BE2C (cell line): Measurements from ENCODE around the gene PI3. TPM values are rescaled to one million over a fixed set of nuclear protein-coding genes. Genes with fewer than 3 reads are reported as not detected.
"Not testable (repeated sequence)": the region's sequence is repeated elsewhere in the genome, so short reads cannot be mapped to it uniquely, and the experiment has no call there.

Experiments used
- DNase-seq: peaks from one replicate; pipeline ENCODE4 v3.0.0-alpha.2; 2020
- H3K27me3 ChIP-seq: fragments of 250-450 bp; sonication (Bioruptor Pico); 2 replicates; pipeline ENCODE4 v1.5.1; 2020; ENCODE audit warnings: mild to moderate bottlenecking
- H3K36me3 ChIP-seq: fragments of 250-450 bp; sonication (Bioruptor Pico); 2 replicates; pipeline ENCODE4 v1.5.1; 2020; ENCODE audit warnings: mild to moderate bottlenecking
- H3K4me1 ChIP-seq: fragments of 250-450 bp; sonication (Bioruptor Pico); 2 replicates; pipeline ENCODE4 v1.5.1; 2020
- H3K4me3 ChIP-seq: 2 replicates; pipeline ENCODE4 v1.5.1; 2011; ENCODE audit warnings: low read depth, low read length
- H3K9me3 ChIP-seq: fragments of 250-450 bp; sonication (Bioruptor Pico); 2 replicates; pipeline ENCODE4 v1.5.1; 2020
- polyA plus RNA-seq: library from polyadenylated mRNA; unstranded; fragments of >200 nt; gene quantifications from one replicate; pipeline ENCODE4 v1.2.1, GENCODE V29; 2012; ENCODE audit warnings: low read depth, missing spikeins; ENCODE audit not compliant: insufficient read length, insufficient read depth
- TF ChIP-seq, protein P1 (sequence below): IDR thresholded peaks from 2 replicates; pipeline ENCODE4 v1.5.1; 2012; ENCODE audit warnings: mild to moderate bottlenecking, low read depth, low read length

PI3 gene
- polyA plus RNA-seq, result not detected

- no peak within 1 kb of the TSS for H3K4me3 ChIP-seq
- peaks cover 10% of the 10 kb centered on the region for H3K27me3 ChIP-seq
- TF ChIP-seq, protein P1, sequence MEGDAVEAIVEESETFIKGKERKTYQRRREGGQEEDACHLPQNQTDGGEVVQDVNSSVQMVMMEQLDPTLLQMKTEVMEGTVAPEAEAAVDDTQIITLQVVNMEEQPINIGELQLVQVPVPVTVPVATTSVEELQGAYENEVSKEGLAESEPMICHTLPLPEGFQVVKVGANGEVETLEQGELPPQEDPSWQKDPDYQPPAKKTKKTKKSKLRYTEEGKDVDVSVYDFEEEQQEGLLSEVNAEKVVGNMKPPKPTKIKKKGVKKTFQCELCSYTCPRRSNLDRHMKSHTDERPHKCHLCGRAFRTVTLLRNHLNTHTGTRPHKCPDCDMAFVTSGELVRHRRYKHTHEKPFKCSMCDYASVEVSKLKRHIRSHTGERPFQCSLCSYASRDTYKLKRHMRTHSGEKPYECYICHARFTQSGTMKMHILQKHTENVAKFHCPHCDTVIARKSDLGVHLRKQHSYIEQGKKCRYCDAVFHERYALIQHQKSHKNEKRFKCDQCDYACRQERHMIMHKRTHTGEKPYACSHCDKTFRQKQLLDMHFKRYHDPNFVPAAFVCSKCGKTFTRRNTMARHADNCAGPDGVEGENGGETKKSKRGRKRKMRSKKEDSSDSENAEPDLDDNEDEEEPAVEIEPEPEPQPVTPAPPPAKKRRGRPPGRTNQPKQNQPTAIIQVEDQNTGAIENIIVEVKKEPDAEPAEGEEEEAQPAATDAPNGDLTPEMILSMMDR, result no peak
- H3K4me1 ChIP-seq, result no peaks in the 10 kb centered on the region
- no peaks in the 10 kb centered on the region for H3K9me3 ChIP-seq
- no peak for DNase-seq
- no peaks in the 10 kb centered on the region for H3K36me3 ChIP-seq
Observed at GRCh38 chr20:45174434-45175364, at the start of gene PI3. Gene PI3, plus strand, starts transcription at chr20:45174902. Its CDS starts 21 bp downstream, at chr20:45174923.

GRCh38 chr20:45128099-45128498 is 46.6 kb upstream of the PI3 start:
- TF ChIP-seq, protein P1, result no peak
- no peaks in the 10 kb centered on the region for H3K4me1 ChIP-seq
- no peak for DNase-seq
- no peak overlapping the region for H3K4me3 ChIP-seq
- H3K27me3 ChIP-seq, result peaks cover 31% of the 10 kb centered on the region
- no peaks in the 10 kb centered on the region for H3K9me3 ChIP-seq
- no peaks in the 10 kb centered on the region for H3K36me3 ChIP-seq

- DNase-seq, result no peak
- Histone ChIP-seq H3K36me3 (no peaks in the 10 kb centered on the region), H3K27me3 (peaks cover 10% of the 10 kb centered on the region; the same call in 1 of the 2 replicates), H3K4me1 (no peaks in the 10 kb centered on the region), H3K9me3 (no peaks in the 10 kb centered on the region), H3K4me3 (no peak overlapping the region)
- TF ChIP-seq, protein P1, result no peak
Observed at GRCh38 chr20:45136911-45137310, 37.8 kb upstream of the PI3 start.

DNA sequence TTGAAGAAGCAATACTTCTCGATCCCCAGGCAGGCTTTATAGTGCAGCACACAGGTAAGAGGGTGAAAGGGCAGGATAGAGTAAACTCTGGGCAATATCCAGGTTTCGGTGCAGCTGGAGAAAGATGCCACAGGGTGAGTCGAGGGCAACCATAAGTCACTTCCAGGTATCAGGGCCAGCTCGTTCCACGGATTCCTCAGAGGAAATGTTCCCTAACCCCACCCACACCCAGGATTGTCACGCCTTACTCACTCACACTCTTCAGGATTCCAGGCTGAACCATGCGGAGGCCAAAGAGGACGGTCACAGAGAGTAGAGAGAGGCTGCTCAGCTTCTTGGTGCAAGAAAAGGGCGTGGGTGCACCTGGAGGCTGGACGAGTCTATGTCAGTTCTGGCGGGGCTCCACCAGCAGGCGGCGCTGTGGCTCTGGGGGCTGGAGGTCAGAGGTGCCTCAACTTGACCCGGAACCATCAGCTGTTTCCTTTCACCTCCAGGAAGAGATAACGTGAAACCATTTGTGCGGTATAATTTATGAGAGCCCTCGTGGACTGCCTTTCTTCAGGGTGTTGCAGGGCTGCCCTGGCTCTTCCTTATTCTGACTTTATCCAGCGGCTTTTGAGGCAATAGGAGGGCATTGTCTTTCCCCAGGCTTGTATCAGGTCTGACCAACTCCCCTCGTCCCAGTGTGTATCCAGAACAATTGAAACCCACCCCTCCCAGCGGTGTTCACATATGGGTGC is 36.0 kb upstream of the PI3 start:
- no peak overlapping the region for H3K4me3 ChIP-seq
- no peaks in the 10 kb centered on the region for H3K36me3 ChIP-seq
- DNase-seq, result peak; percentile 78
- H3K4me1 ChIP-seq, result no peaks in the 10 kb centered on the region
- no peaks in the 10 kb centered on the region for H3K9me3 ChIP-seq
- H3K27me3 ChIP-seq, result peaks cover 11% of the 10 kb centered on the region
- TF ChIP-seq, protein P1, result peak; percentile 88

DNA sequence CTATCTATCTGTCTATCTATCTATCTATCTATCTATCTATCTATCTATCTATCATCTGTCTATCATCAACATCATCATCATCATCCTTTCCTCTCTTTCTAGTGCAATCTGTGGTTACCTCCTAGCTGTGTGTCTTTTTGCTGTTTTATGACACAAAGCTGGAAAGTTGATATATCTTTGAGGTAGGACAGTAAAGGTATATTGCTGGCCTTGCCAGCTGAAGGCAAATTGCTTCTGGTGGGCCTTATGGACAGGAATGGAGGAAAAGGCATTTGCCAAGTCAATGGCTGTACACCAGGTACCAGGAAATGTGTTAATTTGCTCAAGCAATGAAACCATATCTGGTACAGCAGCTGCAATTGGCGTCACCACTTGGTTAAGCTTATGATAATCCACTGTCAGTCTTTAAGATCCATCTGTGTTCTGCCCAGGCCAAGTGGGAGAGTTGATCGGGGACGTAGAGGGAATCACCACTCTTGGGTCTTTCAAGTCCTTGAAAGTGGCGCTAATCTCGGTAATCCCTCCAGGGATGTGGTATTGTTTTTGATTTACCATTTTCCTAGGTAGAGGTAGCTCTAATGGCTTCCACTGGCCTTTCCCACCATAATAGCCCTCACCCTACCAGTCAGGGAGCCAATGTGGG is 34.8 kb upstream of the PI3 start:
- not testable (repeated sequence) for H3K27me3 ChIP-seq, H3K9me3 ChIP-seq, DNase-seq, H3K4me1 ChIP-seq, H3K4me3 ChIP-seq, H3K36me3 ChIP-seq

GRCh38 chr20:45140836-45141235 is 33.9 kb upstream of the PI3 start:
- Histone ChIP-seq H3K9me3 (no peaks in the 10 kb centered on the region), H3K4me3 (no peak overlapping the region), H3K4me1 (no peaks in the 10 kb centered on the region), H3K36me3 (no peaks in the 10 kb centered on the region), H3K27me3 (peaks cover 17% of the 10 kb centered on the region)
- DNase-seq, result no peak
- TF ChIP-seq, protein P1, result no peak
